DMS53 treated with DMSO at 0.1 percent for 48 hours (cell line): ENCODE results near the gene TVP23B.
"Not testable (repeated sequence)": the region's sequence is repeated elsewhere in the genome, so short reads cannot be mapped to it uniquely, and the experiment has no call there.

Experiments used
- DNase-seq: peaks from one replicate; lab custom pipeline; 2025; ENCODE audit not compliant: unreplicated experiment; lab: John Stamatoyannopoulos, UW

Gene TVP23B

DNA sequence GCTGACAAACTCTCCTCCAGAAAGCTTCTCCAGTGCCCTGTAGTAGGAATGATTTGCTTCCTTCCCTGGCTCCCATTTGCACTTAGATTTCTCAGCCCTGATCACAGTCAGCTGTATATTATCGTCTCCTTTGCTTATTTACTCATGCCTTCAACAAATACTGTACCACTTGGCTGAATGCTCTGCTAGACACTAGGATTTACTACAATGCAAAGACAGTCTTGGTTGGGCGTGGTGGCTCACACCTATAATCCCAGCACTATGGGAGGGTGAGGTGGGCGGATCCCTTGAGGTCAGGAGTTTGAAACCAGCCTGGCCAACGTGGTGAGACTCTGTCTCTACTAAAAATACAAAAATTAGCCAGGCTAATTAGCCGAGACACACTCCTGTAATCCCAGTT, 5.9 kb downstream of the TVP23B start:
- not testable (repeated sequence) for DNase-seq

- not testable (repeated sequence) for DNase-seq
Observed at GRCh38 chr17:18791402-18791801, 10.4 kb downstream of the TVP23B start.

GRCh38 chr17:18794841-18795240, 13.9 kb downstream of the TVP23B start:
- not testable (repeated sequence) for DNase-seq

DNA sequence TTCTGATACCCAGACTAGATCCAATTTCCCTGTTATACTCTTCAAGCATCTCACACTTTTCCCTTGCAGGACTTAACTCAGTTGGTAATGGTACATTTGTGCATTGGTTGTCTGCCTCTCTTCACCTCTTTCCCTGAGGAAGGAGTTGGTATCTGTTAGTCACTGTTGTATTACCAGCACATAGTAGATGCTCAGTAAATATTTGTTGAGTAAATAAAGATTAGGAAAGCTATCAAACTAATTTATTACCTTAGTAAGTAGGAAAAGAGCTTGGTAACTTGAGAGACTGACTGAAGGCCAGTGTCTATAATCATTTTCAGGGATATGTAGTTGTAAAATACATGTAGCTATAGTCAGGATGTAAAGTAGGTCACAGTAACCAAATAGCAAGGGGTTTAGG, 15.9 kb downstream of the TVP23B start:
- DNase-seq, result not testable (repeated sequence)

- not testable (repeated sequence) for DNase-seq
Observed at GRCh38 chr17:18803458-18804245, 22.7 kb downstream of the TVP23B start.

GRCh38 chr17:18815924-18816323, 34.9 kb downstream of the TVP23B start:
- not testable (repeated sequence) for DNase-seq

DNA sequence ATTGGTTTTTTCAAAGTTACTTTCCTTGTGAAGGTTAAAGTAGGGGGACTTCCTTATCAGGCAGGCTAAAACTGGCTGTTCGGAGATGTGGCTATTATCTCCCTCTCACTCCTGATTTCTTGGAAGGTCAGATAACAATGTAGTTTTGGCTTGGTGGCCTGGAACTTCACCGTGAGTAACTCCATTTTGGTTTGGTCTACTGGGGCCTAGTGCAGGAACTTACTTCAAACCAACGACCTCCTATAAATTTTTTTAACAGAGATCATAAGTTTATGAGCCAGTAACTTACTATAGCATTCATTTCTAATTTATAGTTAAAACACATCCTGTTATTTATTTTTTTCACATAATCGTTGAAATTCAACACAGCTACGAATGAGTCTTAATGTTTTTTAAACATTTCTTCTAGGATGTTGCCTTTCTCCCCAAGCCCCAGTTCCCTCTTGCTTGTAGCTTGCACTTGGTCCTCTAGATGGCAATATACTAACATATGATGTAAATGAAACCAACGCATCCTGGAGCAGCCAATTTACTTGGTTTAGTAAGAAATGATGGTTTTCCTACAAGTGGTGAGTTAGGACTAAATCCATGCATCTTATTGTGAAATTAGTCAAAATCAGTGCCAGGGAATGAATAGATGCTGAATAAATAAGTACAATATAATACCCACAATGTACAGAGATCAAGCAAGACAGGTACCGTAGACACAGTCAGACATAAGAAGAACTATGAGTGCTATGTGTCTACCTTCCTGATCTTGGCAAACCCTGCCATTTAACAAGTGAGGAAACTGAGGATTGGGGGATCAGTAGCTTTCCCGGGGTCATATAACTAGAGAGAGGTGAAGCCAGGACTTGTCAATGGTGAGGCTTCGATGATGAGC, 35.7 kb downstream of the TVP23B start:
- peak; percentile 33 for DNase-seq

DNA sequence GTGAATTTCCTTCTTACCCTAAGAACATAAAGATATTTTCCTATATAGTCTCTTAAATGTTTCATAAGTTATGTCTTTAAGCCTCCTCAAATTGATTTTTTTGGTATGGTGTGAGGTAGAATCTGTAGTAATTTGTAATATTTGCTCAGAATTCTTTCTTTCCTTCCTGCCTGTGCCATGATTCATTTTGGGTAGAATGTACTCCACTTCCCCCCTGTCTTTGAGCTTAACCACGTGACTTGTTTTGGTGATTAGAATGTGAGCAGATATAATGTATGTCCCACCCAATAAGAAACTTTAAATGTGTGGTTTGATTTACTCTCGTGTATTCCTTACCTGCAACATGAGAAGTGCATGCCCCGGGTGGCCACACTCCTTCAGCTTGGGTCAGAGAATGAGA, 40.4 kb downstream of the TVP23B start:
- DNase-seq, result not testable (repeated sequence)

DNA sequence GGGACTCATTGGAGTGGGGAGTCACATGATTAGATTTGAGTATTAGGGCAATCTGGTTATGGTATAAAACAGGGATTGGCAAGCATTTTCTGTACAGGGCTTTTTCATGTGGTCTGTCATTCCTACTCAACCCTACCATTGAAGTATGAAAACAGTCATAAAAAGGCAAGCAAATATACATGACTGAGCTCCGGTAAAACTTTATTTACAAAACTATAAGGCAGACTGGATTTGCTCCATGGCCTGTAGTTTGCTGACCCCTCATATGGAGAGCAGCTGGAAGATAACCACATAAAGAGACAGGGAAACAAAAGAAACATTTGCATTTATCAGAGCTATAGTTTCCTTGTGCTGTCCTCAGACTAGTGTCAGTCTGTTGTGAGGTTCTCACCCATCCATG, 46.6 kb downstream of the TVP23B start:
- not testable (repeated sequence) for DNase-seq

GRCh38 chr17:18848501-18848900, 67.5 kb downstream of the TVP23B start:
- DNase-seq, result no peak

- no peak for DNase-seq
Observed at GRCh38 chr17:18850679-18851078, 69.7 kb downstream of the TVP23B start.

DNA sequence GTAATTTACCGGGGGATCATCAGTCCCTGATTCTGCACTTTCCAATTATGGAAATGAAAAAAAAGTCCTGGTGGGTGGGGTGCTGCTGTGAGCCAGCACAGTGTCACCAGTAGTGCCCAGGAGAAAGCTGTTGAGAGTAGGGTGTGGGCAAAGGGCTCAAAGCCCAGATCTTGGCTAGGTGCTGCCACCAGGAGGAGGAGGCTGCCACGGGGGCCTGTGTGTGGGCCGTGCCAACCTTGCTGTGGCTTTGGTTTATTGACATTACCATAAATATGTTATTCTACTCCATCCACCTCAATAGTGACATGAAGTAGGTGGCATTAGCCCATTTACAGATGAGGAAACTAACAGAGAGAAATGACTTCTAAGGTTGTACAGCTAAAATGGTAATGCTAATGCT, 70.2 kb downstream of the TVP23B start:
- no peak for DNase-seq

DNA sequence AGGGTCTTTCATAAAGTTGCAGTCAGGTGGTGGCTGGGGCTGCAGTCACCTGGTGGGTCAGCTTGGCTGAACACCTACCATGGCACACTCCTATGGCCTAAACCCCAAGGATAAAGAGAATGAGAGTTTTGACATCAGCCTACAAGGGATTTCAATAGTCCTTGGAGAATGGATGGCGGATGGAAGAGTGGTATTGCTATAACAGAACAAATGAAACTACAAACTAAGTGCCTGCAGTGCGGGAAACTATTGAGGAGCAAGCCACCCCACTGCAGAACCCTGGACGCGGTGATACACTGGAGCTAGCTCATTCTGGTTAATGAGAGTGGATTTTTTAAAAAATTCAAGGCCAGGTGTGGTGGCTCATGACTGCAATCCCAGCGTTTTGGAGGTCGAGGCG, 74.0 kb downstream of the TVP23B start:
- DNase-seq, result no peak

GRCh38 chr17:18855831-18856569, 75.0 kb downstream of the TVP23B start:
- peak; percentile 80 for DNase-seq
